ENCODE measurements around the gene CNTNAP1.
A peak's percentile ranks its signal among the peaks of the same experiment; 100 is the strongest.

Gene CNTNAP1

DNA sequence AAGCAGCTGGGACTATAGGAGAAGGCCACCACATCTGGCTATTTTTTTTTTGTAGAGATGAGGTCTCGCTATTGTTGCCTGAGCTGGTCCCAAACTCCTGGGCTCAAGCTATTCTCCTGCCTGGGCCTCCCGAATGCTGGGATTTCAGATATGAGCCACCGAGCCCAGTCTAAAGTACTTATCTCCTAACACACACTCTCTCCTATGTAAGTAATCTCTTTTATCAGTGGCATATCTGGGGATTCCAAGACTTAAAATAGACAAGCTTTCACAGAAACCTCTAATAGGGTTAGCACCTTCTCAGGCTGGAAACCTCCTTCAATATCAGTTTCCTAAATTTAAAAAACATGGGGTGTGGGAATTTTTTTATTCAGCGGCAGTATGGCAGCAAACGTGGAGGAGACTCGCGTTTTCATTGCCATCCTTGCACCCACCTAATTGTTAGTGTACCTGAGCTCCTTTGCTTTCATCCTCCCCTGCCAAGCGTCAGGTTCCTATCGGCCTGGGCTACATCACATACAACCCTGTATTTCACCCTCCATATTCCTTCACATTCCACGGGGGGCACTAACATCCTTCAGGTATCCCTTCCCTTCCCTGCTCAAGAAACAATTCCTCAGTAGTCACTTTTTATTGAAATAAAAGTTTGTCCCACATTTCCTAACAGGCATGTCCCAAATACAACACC lies 61.4 kb downstream of the CNTNAP1 start:
- peak; percentile 4 for DNase-seq

DNA sequence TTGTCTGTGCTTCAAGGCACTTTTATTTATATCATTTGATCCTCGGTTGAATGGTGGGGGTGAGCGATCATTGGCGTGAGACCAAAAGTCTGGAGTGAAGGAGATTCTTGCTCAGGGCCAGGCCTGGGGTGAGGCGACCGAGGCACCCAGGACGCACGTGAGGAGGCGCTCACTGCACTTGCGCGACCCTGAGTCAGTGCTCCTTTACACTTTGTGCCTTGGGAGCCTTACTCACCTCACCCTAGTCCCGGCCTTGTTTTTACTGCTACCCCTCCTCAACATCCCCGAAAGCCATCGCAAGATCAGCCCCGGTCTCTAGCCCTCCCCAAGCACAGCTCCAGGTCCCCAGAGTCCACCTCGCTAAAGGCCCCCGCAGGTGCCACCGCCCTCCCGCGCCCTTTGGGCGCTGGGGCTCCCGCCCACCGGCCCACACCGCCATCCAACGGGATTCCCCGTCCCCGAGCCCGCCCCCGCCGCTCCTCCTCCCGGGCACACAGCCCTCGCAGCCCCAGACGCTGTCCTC lies 62.0 kb downstream of the CNTNAP1 start:
- peak; percentile 27 for DNase-seq

DNA sequence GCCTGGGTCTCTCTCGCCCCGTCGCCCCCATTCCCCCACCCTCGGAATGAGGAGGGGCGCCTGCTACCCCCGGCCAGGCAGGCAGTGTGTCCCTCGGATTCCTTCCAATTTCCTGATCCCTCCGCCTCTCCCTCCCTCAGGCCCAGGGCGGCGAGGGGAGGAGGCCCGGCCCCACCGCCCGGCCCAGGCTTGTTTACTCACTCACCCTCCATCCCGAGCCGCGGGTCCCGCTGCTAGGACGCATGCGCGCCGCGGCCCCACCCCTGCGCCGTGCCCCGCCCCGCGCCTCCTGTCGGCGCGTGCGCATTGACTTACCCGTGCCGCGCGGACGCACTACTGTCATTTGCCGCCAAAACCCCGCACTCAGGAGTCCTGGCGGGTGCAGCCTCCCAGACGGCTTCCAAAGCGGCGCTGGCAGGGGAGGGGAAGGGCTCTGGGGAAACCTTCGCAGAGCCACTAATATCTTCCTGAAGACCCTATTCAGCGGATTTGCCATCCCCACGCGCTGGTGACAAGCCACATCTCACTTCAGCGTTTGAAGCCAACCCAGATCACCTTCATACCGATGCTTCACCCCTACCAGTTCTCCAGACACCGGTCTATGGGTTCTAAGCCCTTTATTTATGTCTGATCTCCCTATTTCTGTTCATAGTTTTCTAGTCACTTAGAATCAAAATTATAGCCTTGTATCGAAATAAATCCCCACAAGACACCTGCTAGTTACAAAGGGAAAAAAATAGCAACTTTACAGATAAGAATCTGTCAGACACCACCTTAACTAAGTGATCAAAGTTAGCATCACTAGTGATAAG lies 62.7 kb downstream of the CNTNAP1 start, which contains the start of gene EZH1:
EZH1 (minus strand) TSS at position 235 of the 812 bp plus-strand sequence. CDS start 16,099 bp downstream, outside the sequence.
- DNase-seq: peak; percentile 91

DNA sequence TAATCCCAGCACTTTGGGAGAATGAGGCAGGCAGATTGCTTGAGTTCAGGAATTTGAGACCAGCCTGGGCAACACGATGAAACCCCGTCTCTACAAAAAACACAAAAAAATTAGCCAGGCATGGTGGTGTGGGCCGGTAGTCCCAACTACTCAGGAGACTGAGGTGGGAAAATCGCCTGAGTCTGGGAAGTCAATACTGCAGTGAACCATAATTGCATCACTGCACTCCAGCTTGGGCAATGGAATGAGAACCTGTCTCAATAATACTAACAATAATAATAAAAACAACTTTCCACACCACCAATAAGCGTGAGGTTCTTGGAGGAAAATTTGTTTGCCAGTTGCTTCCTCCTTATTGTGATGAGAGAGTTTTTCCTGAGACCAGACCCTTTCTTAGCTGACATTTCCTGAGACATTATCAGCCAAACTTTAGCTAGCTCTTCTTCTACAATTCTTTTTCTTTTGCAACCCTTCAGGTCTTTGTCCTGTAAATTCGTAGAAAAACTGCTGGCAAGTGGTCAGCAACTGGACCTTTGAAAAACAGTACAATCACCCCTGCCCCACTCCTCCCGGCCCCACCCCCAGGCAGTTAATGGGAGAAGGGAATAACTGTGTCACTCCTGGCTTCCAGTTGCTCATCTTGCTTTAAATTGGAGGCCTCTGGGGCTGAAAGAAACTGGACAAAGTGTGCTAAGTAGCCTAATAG lies 66.0 kb downstream of the CNTNAP1 start:
- no peak for DNase-seq

DNA sequence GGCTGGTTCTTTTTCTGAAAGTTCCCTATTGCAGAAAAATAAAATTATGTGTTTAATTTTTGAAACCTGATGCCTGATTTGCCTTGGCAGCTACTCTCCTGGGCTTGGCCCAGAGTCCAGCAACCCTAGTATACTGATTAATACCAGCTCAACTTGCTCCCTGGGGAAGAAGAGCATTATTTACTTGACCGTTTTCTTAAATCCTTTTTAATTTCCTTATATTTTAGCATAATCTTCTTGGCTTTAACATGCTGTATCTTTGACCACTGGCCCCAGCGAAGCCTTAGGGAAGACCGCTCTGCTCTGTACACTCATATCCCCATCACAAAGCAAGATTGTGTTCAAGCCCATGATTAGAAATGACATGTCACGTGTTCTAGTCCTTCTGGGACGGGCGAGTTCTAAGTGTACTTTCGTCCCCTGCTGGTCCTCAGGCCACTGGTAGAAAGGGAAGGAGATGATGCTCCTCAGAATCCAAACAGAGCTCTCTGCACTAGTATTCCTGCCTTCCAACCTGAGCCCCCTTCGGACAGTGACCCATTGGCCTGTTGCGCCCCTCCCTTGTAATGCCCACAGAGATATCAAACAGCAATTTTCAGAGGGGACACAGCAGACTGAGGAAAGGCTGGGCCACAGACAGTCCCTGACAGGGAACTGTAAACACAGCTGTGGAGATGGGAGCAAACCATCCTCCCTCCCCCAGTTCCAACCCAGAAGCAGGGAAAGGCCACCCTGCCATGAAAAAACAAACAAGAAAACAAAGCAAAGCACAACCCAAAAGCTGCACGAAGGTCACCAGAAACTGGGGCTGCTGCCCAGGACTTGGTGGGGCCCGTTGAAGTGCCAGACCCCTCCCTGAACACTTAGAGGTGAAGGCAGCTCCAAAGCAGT lies 66.8 kb downstream of the CNTNAP1 start:
- no peak for DNase-seq
